ENCODE measurements around the gene QPCTL.

QPCTL gene
- total RNA-seq: 6.8 to 18.8 (median 10.3) reads per million in 4 experiments

DNA sequence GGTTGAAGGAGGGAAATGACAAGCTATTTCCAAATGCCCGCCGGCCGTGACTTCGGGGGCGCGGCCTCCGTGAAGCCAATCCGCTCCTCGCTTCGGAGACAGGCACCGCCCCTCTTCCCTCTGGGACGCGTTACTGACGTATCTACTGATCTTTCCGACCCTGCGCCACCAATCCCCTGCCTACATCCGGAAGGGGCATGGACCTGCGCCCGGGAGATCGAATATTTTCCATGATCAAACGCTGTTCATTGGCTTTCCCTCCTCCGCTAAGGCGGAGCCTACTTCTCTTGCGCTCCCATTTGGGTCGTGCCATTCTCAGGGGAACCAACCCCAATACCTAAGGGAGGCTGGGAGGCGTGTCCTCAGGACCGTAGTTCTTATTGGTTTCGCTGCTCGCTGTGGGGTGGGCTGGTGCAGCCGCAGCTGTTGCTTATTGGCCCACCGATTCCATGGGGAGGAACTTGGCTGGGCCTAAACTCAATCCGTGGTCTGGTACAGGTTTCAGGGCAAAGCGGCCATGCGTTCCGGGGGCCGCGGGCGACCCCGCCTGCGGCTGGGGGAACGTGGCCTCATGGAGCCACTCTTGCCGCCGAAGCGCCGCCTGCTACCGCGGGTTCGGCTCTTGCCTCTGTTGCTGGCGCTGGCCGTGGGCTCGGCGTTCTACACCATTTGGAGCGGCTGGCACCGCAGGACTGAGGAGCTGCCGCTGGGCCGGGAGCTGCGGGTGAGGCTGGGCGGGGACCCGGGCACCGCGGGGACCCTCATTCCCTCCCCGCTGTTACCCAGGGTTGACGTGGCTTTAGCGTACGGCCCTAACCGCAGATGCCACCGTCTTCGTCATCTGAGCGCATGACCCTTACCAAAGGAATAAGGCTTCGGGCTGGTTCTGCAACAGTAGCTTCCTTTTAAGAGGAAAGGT, at the start of gene QPCTL:
QPCTL (plus strand) TSS at position 480 of the 919 bp plus-strand sequence; CDS start at position 518, 38 bp downstream.
- DNase-seq: peak; percentile 99

DNA sequence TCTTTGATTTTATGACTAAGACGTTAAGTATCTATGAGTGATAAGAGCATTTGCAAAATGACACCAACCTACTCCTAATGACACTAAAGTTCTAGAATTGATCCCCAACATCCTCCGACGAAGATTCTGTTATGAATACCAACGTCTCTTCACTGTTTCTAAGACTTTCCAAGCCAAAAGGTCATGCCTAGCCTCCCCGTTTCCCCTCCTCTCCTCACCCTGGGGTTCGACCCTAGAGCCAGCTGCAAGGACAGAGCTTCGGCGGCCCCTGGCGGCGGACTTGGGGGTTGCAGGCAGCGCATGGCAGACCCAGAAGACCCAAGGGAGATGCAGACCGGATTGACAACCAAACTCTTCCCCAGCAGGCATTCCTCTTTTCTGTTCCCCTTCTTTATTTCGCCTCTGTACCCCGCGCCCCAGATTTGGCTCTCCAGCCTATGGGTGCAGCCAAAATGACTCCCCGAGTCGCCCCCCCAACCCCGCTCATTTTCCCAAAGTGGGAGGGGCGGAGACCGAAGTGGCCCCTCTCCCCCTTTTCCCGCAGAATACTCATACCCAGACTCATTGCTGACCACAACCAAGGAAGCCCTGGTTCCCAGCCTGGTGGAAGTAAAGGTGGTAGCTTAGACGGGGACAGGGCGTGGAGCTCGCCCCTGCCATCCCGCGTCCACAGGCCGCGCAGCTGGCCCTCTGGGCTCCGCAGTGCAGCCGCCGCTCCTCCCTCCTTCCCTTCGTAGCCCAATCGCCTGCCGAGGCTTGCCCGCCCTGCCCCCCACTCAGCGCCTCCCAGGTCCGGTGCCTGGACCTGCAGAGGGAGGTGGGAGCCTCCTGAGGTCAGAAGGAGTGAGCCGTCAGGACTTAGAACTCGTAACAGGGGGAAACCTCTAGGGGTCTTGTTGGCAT, 49.2 kb upstream of the QPCTL start:
- peak; percentile 71 for DNase-seq

GRCh38 chr19:45643927-45644771, 48.3 kb upstream of the QPCTL start:
- DNase-seq: no peak

DNA sequence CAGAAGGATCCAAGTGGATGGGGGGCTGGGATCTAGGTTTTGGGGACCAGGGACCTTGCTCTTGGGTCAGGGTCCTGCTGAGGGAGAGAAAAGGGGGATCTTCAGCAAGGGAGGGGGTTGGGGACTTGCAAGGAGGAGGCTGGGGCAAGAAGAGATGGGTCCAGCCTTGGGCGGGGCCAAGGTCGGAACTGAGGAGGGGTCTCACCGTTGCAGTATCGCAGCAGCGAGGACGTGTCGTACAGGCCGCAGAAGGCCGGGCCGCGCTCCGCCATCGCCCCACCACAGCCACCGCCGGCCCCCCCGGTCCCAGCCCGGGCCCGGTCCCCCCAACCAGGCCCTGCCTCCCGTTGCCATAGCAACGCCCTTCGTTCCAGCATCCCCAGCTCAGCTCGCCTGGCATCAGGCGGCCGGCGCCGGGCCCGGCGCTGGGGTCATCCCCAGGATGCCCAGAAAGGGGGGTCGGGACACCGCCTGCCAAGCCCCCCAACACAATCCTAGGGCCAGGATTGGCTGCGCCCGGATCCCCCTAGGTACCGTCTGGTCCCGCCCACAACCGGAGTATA, 47.3 kb upstream of the QPCTL start:
- no peak for DNase-seq

- DNase-seq: peak; percentile 63
Measured at GRCh38 chr19:45645631-45646344, 46.7 kb upstream of the QPCTL start.

GRCh38 chr19:45646345-45646698, 46.1 kb upstream of the QPCTL start:
- no peak for DNase-seq

- no peak for DNase-seq
Measured at GRCh38 chr19:45650722-45651121, 41.7 kb upstream of the QPCTL start.

GRCh38 chr19:45653634-45654033, 38.8 kb upstream of the QPCTL start:
- no peak for DNase-seq

GRCh38 chr19:45655073-45655472, 37.4 kb upstream of the QPCTL start:
- no peak for DNase-seq

GRCh38 chr19:45657520-45658167, 34.8 kb upstream of the QPCTL start:
- DNase-seq: no peak

DNA sequence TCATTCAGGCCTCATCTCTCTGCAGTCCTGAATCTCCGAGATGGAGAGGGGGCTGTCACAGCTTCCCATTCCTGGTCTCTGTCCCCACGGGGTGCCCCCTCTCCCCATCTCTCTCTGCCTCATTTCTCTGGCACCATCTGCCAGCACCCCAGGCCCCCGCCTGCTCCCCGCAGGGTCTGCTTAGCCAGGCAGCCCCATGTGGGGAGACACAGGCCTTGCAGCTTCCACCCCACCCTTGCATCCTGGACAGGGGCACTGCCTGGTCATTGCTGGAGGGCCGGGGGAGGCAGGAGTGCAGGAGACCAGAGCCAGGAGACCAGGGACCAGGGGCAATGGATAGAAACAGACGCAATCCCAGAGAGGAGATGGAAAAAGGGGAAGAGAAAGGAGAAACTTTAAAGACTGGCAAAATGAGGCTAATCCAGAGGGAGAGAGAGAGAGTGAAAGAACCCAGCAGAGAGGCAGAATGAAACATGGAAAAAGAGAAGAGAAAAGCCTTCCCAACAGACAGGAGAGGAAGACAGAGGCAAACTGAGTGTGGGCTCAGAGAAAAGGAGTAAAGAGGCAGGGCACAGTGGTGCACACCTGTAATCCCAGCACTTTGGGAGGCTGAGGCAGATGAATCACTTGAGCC, 33.3 kb upstream of the QPCTL start:
- no peak for DNase-seq

GRCh38 chr19:45660636-45661035, 31.8 kb upstream of the QPCTL start:
- DNase-seq: no peak

- no peak for DNase-seq
Measured at GRCh38 chr19:45663800-45664199, 28.7 kb upstream of the QPCTL start.

DNA sequence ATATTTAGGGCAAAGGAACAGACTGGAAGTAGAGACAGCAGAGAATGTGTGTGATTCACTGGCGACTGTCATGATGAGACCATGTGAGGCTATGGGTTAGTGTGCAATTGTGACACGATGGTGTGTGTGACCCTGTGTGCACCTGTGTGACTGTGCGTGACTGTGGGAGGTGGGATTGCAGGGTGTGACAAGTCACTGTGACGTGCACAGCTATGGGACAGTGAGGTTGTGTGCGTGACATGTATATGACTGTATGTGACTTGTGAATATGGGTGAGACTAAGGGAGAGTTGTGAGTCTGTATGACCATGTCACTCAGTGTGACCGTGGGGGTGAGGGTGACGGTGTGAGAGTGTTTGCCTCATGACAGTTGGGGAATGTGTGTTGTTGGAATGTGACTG, 27.9 kb upstream of the QPCTL start:
- no peak for DNase-seq

DNA sequence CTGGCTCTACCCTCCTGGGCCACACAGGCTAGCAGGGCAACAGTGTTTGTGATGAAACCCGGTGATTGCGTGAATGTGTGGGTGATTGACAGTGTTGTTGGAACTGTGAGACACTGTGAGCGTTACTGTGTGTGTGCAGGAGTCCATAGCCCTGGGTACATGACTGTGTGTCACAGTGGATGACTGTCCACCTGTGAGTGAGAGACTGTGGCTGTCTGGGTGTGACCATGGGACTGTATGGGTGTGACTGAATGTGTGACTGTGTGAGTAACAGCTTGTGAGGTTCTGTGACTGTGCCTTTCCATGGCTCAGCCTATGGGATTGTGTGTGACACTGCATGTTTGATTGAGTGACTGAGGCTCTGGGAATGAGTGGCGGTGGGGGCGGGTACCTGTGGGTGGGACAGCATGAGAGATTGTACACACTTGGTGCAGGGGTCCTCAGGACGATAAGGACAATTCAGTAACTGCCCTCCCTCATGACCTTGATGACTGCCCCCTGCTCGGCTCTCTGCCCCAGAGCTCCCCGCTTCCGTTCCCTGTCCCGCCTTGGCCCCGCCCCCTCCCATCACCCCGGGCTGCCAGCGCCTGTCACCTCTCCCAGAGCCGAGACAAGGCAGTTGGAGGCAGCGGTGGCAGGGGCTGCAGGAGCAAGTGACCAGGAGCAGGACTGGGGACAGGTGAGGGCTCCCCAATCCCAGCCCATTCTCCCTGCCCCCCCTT, 24.7 kb upstream of the QPCTL start, which contains the start of gene GIPR:
GIPR (plus strand) TSS at position 602 of the 722 bp plus-strand sequence. CDS start 1,300 bp downstream, outside the sequence.
- peak; percentile 44 for DNase-seq

DNA sequence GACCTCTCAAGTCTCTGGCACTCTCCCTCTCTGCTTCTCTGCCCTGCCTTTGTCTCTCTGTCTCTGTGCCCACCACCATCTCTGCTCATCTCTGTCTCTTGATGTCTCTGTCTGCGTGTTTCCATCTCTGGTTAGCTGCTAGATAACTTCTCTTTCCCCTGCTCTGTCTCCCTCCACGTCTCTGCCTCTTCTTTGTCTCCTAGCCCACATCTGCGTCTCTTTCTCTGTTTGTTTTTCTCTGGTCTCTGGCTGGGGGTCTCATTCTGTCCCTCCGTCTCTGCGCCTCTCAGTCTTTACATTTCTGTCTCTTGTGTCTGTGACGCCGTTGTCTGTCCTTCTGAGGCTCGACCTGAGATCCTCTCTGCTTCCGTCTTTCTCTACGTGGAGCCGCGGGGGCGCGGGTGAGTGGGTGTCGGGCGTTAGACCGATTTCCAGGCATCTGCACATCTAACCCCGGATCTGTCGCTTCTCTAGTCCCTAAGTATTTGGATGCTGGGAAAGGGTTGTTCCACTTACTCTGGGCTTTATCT, 24.1 kb upstream of the QPCTL start:
- DNase-seq: peak; percentile 8

- peak; percentile 47 for DNase-seq
Measured at GRCh38 chr19:45670670-45671453, 21.6 kb upstream of the QPCTL start.

GRCh38 chr19:45674946-45675345, 17.5 kb upstream of the QPCTL start:
- no peak for DNase-seq
